Measurements from ENCODE around the gene JAK1.

DNA sequence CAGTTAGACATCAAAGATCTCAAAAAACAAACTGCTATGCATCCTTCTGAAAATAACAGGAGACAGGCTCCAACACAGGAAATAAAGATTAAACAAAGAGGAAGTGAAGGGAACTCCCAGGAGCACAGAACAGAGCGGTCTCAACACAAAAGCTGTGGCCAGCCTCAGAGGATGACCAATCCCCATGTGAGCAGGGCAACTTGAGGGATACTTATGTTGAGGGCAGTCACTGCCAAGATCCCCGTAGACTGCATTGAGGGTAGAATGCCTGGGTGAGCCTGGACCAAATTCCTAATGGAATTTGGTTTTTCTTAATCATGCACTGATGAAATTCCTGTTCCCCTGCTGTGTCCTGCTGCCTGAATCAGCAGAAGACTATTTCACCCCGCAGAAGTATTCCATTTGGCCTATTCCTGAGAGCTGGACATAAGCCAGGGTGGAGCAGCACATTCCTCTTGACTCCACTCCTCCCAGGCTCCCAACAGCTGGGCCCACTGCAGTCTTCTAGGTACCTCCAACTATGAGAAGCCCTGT lies 49.0 kb downstream of the JAK1 start:
- TF ChIP-seq POLR2A (IDR thresholded peaks at IDR 0.05): no peak
- TF ChIP-seq, protein P1, sequence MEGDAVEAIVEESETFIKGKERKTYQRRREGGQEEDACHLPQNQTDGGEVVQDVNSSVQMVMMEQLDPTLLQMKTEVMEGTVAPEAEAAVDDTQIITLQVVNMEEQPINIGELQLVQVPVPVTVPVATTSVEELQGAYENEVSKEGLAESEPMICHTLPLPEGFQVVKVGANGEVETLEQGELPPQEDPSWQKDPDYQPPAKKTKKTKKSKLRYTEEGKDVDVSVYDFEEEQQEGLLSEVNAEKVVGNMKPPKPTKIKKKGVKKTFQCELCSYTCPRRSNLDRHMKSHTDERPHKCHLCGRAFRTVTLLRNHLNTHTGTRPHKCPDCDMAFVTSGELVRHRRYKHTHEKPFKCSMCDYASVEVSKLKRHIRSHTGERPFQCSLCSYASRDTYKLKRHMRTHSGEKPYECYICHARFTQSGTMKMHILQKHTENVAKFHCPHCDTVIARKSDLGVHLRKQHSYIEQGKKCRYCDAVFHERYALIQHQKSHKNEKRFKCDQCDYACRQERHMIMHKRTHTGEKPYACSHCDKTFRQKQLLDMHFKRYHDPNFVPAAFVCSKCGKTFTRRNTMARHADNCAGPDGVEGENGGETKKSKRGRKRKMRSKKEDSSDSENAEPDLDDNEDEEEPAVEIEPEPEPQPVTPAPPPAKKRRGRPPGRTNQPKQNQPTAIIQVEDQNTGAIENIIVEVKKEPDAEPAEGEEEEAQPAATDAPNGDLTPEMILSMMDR (IDR thresholded peaks at IDR 0.05): no peak
